Nephron (organoid): ENCODE measurements around the gene SLC29A3.
"Not testable (repeated sequence)": the region's sequence is repeated elsewhere in the genome, so short reads cannot be mapped to it uniquely, and the experiment has no call there.

Source experiments
- H3K27ac Mint-ChIP-seq, 3 experiments: 2 replicates each; pipeline ENCODE4 v1.8.0; 2020; ENCODE audit warnings: mixed read lengths in 3 of 3, mild to moderate bottlenecking in 2 of 3, moderate library complexity in 1 of 3
- H3K27me3 Mint-ChIP-seq: 2 replicates; pipeline ENCODE4 v1.8.0; 2021; ENCODE audit warnings: low read depth, mild to moderate bottlenecking, moderate library complexity, mixed read lengths
- H3K36me3 Mint-ChIP-seq: 2 replicates; pipeline ENCODE4 v1.8.0; 2020; ENCODE audit warnings: low read depth, mixed read lengths
- H3K4me1 Mint-ChIP-seq: 2 replicates; pipeline ENCODE4 v1.8.0; 2020; ENCODE audit warnings: mixed read lengths
- H3K4me3 Mint-ChIP-seq, 3 experiments: 2 replicates each; pipeline ENCODE4 v1.8.0; 2020; ENCODE audit warnings: mild to moderate bottlenecking in 3 of 3, mixed read lengths in 3 of 3, moderate library complexity in 2 of 3
- H3K9me3 Mint-ChIP-seq: 2 replicates; pipeline ENCODE4 v1.8.0; 2020; ENCODE audit warnings: mixed read lengths
- TF ChIP-seq, protein P1 (sequence below), 3 experiments: fragments of 200-600 bp; sonication (generic); IDR thresholded peaks; one replicate each; pipeline ENCODE4 v1.5.0; 2021; ENCODE audit warnings: antibody characterized with exemption in 3 of 3; ENCODE audit not compliant: unreplicated experiment in 3 of 3

The SLC29A3 gene

DNA sequence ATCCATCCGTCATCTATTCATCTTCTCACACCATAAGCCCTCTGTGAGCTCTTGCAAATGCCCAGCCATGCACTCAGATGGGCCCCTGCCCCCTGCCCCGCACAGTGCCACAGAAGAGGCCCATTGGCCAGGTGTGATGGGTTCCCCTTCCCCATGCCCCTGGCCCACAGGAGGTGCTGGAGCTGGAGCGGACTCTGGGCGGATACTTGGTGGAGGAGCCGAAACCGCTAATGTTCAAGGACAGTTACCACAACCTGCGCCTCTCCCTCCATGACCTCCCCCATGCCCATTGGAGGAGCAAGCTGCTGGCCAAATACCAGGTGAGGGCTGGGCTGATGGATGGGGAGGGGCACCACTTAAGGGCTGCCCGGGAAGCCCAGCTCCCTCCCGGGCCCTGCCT is 23.4 kb upstream of the SLC29A3 start:
- H3K4me1 Mint-ChIP-seq, result no peaks in the 10 kb centered on the region
- TF ChIP-seq, protein P1, sequence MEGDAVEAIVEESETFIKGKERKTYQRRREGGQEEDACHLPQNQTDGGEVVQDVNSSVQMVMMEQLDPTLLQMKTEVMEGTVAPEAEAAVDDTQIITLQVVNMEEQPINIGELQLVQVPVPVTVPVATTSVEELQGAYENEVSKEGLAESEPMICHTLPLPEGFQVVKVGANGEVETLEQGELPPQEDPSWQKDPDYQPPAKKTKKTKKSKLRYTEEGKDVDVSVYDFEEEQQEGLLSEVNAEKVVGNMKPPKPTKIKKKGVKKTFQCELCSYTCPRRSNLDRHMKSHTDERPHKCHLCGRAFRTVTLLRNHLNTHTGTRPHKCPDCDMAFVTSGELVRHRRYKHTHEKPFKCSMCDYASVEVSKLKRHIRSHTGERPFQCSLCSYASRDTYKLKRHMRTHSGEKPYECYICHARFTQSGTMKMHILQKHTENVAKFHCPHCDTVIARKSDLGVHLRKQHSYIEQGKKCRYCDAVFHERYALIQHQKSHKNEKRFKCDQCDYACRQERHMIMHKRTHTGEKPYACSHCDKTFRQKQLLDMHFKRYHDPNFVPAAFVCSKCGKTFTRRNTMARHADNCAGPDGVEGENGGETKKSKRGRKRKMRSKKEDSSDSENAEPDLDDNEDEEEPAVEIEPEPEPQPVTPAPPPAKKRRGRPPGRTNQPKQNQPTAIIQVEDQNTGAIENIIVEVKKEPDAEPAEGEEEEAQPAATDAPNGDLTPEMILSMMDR (IDR thresholded peaks at IDR 0.05; ENCODE audit: unreplicated experiment in 3 of 3), result no peak
- no peak overlapping the region for H3K4me3 Mint-ChIP-seq
- no peak overlapping the region for H3K27ac Mint-ChIP-seq
- H3K36me3 Mint-ChIP-seq, result peaks cover 49% of the 10 kb centered on the region
- no peaks in the 10 kb centered on the region for H3K9me3 Mint-ChIP-seq
- peaks cover 3% of the 10 kb centered on the region for H3K27me3 Mint-ChIP-seq

DNA sequence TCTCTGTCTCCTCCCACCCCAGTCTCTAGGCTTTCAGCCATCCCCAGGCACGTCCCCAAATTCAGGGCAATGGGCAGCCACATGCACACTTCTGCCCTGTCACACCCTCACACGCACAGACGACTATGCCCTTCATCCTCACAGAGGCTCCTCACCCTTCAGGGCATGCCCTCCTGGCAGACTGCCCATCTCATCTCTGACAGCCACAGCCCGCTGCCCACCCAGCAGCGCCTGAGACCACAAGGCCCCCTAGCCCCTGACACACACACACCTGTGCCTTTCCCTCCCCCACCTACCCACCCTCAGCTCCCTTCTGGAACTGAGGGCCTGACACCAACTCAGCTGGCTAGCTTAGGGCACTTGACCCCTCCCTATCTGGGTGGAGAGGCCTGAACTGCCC is 23.0 kb upstream of the SLC29A3 start:
- H3K27ac Mint-ChIP-seq, result no peak overlapping the region
- H3K4me1 Mint-ChIP-seq, result no peaks in the 10 kb centered on the region
- no peaks in the 10 kb centered on the region for H3K9me3 Mint-ChIP-seq
- peaks cover 48% of the 10 kb centered on the region for H3K36me3 Mint-ChIP-seq
- no peak overlapping the region for H3K4me3 Mint-ChIP-seq
- H3K27me3 Mint-ChIP-seq, result peaks cover 3% of the 10 kb centered on the region
- TF ChIP-seq, protein P1 (IDR thresholded peaks at IDR 0.05; ENCODE audit: unreplicated experiment in 3 of 3), result no peak

DNA sequence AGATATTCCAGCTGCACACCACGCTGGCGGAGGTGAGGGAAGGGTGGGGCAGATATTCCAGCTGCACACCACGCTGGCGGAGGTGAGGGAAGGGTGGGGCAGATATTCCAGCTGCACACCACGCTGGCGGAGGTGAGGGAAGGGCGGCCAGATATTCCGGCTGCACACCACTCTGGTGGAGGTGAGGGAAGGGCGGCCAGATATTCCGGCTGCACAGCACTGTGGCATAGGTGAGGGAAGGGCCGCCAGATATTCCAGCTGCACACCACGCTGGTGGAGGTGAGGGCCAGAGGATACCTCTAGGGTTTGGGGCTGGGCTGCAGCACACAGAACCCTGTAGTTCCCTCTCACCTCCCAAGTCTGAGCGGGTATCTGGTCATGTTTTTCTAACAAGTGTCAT is 22.2 kb upstream of the SLC29A3 start:
- not testable (repeated sequence) for H3K27me3 Mint-ChIP-seq, H3K27ac Mint-ChIP-seq, H3K9me3 Mint-ChIP-seq, H3K4me1 Mint-ChIP-seq, H3K4me3 Mint-ChIP-seq
- H3K36me3 Mint-ChIP-seq, result peaks cover 47% of the 10 kb centered on the region

DNA sequence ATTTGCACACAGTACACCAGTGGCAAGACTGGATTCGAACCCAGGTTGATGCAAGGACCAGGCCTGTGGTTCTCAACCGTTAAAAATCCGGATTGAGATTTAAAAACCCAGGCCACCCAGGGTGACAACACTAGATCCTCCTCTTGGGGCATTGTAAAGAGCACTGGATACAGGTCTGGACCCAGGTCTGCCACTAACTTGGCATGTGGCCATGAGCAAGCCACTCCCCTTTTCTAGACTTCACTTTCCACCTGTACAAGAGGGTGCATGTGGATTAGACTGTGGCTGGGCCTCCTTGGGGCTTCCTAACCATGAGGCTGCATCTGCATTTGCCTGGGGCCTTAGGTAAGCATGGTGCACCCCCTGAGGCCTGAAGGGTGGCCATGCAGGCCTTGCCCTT is 21.7 kb upstream of the SLC29A3 start:
- H3K36me3 Mint-ChIP-seq, result peaks cover 50% of the 10 kb centered on the region
- H3K4me3 Mint-ChIP-seq, result no peak overlapping the region
- no peaks in the 10 kb centered on the region for H3K4me1 Mint-ChIP-seq
- peaks cover 3% of the 10 kb centered on the region for H3K27me3 Mint-ChIP-seq
- TF ChIP-seq, protein P1 (IDR thresholded peaks at IDR 0.05; ENCODE audit: unreplicated experiment in 3 of 3), result no peak
- no peak overlapping the region for H3K27ac Mint-ChIP-seq
- H3K9me3 Mint-ChIP-seq, result no peaks in the 10 kb centered on the region

DNA sequence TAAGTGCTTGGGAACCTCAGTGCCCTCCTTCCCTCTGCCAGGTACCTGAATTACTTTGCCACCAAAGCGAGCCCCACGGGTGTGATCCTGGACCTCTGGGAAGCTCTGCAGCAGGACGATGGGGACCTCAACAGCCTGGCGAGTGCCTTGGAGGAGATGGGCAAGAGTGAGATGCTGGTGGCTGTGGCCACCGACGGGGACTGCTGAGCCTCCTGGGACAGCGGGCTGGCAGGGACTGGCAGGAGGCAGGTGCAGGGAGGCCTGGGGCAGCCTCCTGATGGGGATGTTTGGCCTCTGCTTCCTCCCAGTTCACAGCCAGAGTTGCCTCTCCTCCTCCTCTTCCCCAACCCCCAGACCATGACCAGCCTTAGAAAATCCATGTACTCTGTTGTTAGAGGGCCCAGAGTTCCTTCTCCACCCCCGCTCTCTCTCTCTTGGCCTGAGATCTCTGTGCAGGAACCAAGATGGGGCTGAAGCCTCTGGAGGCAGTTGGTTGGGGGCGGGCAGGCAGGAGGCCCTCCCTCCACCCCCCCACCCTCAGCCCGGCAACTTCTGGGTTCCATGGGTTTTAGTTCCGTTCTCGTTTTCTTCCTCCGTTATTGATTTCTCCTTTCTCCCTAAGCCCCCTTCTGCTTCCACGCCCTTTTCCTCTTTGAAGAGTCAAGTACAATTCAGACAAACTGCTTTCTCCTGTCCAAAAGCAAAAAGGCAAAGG is 19.8 kb upstream of the SLC29A3 start:
- H3K4me3 Mint-ChIP-seq, result no peak overlapping the region
- peaks cover 43% of the 10 kb centered on the region for H3K36me3 Mint-ChIP-seq
- H3K27ac Mint-ChIP-seq, result peak overlapping the region in 1 of 3 experiments; percentile 7
- H3K4me1 Mint-ChIP-seq, result no peaks in the 10 kb centered on the region
- H3K27me3 Mint-ChIP-seq, result peaks cover 3% of the 10 kb centered on the region
- no peaks in the 10 kb centered on the region for H3K9me3 Mint-ChIP-seq
- TF ChIP-seq, protein P1 (IDR thresholded peaks at IDR 0.05; ENCODE audit: unreplicated experiment in 3 of 3), result no peak

DNA sequence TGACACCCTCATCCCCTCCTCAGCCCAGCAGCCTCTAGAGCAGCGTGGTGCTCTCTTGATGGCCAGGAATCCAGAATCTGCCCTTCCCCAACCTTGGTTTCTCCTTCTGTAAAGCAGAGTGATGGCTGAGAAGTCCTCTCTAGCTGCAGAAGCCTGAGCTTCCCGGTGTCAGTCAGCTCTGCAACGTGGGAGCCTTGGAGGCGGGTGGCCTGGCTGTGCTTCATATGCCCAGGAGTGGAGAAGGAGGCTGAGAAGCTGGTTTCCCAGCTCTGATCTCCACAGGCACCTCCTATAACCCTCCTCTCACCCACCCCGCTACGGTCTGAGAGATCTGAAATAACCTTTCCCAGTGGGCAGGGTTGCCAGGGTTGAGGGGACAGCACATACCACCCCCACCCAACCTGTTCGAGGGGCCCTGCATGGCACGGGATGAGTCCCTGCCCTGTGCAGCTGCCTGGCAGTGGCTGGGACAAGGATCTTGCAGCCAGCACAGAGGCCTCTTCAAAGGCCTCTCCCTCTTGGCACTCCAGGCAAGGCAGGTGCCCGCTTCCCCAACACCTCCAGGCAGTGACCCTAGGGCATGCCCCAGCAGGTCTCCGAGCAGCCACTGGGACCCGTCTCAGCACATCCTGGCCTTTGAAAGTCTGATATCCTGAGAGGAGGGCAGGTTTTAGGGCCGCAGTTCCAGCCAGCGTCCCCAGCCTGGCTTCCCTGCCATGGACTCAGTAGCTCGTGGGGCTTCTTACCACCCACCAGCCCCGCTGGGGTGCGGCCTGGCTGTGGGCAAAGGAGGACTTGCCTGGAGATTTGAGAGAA is 18.3 kb upstream of the SLC29A3 start:
- H3K27me3 Mint-ChIP-seq, result no peaks in the 10 kb centered on the region
- H3K4me1 Mint-ChIP-seq, result no peaks in the 10 kb centered on the region
- H3K9me3 Mint-ChIP-seq, result no peaks in the 10 kb centered on the region
- no peak overlapping the region for H3K4me3 Mint-ChIP-seq
- peaks cover 34% of the 10 kb centered on the region for H3K36me3 Mint-ChIP-seq
- no peak overlapping the region for H3K27ac Mint-ChIP-seq
- TF ChIP-seq, protein P1 (IDR thresholded peaks at IDR 0.05; ENCODE audit: unreplicated experiment in 3 of 3), result no peak
